OCI-LY7 (cell line): ENCODE data around the gene DCTN5.

Experiments used
- EZH2phosphoT487 ChIP-seq: fragments of 200-600 bp; sonication (generic); IDR thresholded peaks from 2 replicates; pipeline ENCODE4 v1.6.1; 2018; ENCODE audit warnings: low read depth, borderline replicate concordance, mild to moderate bottlenecking, mixed run types, antibody characterized with exemption, low read length, moderate library complexity, mixed read lengths
- TF ChIP-seq, protein P1 (sequence below): fragments of 200-600 bp; sonication (generic); conservative IDR thresholded peaks from 2 replicates; pipeline ENCODE4 v1.5.1; 2014; ENCODE audit warnings: mild to moderate bottlenecking, antibody characterized with exemption, low read length, moderate library complexity, mixed read lengths

- TF ChIP-seq, protein P1, sequence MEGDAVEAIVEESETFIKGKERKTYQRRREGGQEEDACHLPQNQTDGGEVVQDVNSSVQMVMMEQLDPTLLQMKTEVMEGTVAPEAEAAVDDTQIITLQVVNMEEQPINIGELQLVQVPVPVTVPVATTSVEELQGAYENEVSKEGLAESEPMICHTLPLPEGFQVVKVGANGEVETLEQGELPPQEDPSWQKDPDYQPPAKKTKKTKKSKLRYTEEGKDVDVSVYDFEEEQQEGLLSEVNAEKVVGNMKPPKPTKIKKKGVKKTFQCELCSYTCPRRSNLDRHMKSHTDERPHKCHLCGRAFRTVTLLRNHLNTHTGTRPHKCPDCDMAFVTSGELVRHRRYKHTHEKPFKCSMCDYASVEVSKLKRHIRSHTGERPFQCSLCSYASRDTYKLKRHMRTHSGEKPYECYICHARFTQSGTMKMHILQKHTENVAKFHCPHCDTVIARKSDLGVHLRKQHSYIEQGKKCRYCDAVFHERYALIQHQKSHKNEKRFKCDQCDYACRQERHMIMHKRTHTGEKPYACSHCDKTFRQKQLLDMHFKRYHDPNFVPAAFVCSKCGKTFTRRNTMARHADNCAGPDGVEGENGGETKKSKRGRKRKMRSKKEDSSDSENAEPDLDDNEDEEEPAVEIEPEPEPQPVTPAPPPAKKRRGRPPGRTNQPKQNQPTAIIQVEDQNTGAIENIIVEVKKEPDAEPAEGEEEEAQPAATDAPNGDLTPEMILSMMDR = no peak
- TF ChIP-seq EZH2phosphoT487 = no peak
Observed at GRCh38 chr16:23607726-23608125, 33.5 kb upstream of the DCTN5 start.
